Muscle of leg (tissue), 11 donors: ENCODE measurements around the gene SNAP23. TPM values are rescaled to one million over a fixed set of nuclear protein-coding genes. Genes with fewer than 3 reads are reported as not detected.
"Not testable (repeated sequence)": the region's sequence is repeated elsewhere in the genome, so short reads cannot be mapped to it uniquely, and the experiment has no call there.

Source experiments
- DNase-seq: peaks from one replicate; pipeline ENCODE4 v3.0.0; 2013
- H3K27ac ChIP-seq: one replicate; pipeline ENCODE4 v1.5.1; 2013; ENCODE audit warnings: mild to moderate bottlenecking, low read length, control low read depth
- H3K27me3 ChIP-seq: one replicate; pipeline ENCODE4 v1.6.1; 2013; ENCODE audit warnings: low read length; ENCODE audit not compliant: control insufficient read depth, insufficient read depth
- H3K36me3 ChIP-seq: one replicate; pipeline ENCODE4 v1.6.1; 2013; ENCODE audit warnings: low read length; ENCODE audit not compliant: control insufficient read depth, insufficient read depth
- H3K4me1 ChIP-seq: one replicate; pipeline ENCODE4 v1.6.1; 2013; ENCODE audit warnings: low read length; ENCODE audit not compliant: control insufficient read depth, insufficient read depth
- H3K4me3 ChIP-seq: one replicate; pipeline ENCODE4 v1.5.1; 2013; ENCODE audit warnings: low read length, control low read depth
- H3K9me3 ChIP-seq: replicated peaks from 2 replicates; pipeline ENCODE4 v1.6.1; 2013; ENCODE audit warnings: low read depth, low read length; ENCODE audit not compliant: control insufficient read depth
- WGBS: methylation state at CpG from one replicate; pipeline ENCODE4 v1.1.5; 2013; ENCODE audit warnings: missing lambda C conversion rate; ENCODE audit not compliant: insufficient coverage; 5-methylcytosine and 5-hydroxymethylcytosine counted together
- polyA plus RNA-seq, 8 donors: library from polyadenylated mRNA; unstranded; fragments of 120-200 nt; gene quantifications; one replicate each; pipeline versions ENCODE4 v1.2.1 to v1.2.3, GENCODE V29; 2013; ENCODE audit warnings: inconsistent platforms in 1 of 8, low replicate concordance in 1 of 8; ENCODE audit not compliant: insufficient read length in 8 of 8, insufficient read depth in 1 of 8
- total RNA-seq: library from RNA; stranded (reverse); fragments of 120-200 nt; gene quantifications from one replicate; pipeline ENCODE4 v1.2.4, GENCODE V29; 2013

SNAP23 gene
- total and polyA plus RNA-seq, 9 donors, result 28.1 to 68.5 (median 53.0) TPM

DNA sequence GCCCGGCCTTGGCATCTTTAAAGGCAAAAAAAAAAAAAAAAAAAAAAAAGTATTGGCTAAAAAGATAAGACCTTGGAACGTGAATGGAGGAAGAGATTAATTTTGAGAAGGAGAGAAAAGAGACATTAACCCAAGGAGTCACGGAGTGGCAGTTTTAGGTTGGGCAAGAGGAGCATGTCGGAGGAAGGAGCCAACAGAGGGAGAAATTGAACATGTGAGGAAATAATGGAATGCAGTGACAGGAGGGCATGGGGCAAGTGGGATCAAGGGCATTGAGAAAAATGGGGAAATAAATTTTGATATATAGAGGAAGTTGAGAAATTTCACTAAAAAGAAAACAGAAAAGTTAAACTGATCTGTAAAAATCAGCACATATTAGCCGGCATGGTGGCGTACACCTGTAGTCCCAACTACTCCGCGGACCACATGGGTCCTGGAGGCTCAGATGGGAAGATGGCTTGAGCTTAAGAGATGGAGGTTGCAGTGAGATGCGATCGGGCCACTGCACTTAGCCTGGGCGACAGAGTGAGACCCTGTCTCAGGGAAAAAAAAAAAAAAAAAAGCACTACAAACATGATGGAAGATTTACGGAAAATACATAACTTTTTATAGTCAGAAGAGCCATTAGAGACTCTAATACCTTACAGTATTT is 54.4 kb downstream of the SNAP23 start:
- Histone ChIP-seq H3K4me1 (peaks cover 13% of the 10 kb centered on the region), H3K27me3 (no peaks in the 10 kb centered on the region), H3K36me3 (peaks cover 10% of the 10 kb centered on the region), H3K9me3 (no peaks in the 10 kb centered on the region), H3K27ac (no peak overlapping the region), H3K4me3 (peak overlapping the region; percentile 89)
- peak; percentile 3 for DNase-seq
- 76% methylated on average over 7 of the region's 12 CpGs for WGBS

DNA sequence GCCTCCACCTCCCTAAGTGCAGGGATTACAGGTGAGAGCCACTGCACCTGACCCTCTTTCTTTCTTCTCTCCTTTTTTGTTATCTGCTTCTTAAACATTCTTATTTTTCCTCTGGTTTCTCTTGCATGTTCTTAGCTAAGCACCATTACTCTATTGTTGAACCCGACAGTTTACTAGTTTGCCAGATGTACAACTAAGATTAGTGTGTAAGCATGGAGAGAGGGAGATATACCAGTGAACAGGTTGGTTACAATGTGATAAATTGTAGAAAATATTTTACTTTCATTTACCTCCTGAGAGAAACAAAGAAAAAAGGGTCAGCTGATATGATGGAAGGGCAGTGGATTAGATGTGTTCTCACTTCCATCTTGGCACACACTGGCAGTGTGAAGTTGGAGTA is 58.1 kb downstream of the SNAP23 start:
- DNase-seq, result no peak
- peaks cover 4% of the 10 kb centered on the region for H3K36me3 ChIP-seq
- peaks cover 4% of the 10 kb centered on the region for H3K4me1 ChIP-seq
- H3K27me3 ChIP-seq, result no peaks in the 10 kb centered on the region
- no peak overlapping the region for H3K27ac ChIP-seq
- WGBS, result no CpG with 5 or more reads among the region's 1 CpG
- H3K4me3 ChIP-seq, result no peak overlapping the region
- no peaks in the 10 kb centered on the region for H3K9me3 ChIP-seq

DNA sequence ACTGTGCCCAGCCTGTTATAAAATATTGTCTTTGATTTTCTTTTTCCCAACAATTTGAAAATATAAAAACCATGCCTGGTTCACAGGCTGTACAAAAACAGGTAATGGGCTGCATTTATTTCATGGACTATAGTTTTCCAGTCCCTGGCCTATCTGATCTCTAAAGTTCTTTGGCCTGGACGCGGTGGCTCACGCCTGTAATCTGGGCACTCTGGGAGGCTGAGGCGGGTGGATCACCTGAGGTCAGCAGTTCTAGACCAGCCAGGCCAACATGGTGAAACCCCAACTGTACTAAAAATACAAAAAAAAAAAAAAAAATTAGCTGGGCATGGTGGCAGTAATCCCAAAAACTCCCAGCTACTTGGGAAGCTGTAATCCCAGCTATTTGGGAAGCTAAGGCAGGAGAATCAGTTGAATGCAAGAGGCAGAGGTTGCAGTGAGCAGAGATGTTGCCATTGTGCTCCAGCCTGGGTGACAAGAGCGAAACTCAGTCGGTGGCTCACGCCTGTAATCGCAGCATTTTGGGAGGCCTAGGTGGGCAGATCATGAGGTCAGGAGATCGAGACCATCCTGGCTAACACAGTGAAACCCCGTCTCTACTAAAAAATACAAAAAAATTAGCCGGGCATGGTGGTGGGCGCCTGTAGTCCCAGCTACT is 61.2 kb downstream of the SNAP23 start:
- DNase-seq, H3K27ac ChIP-seq, H3K9me3 ChIP-seq, H3K4me1 ChIP-seq, H3K4me3 ChIP-seq, H3K27me3 ChIP-seq: not testable (repeated sequence)
- H3K36me3 ChIP-seq, result peaks cover 12% of the 10 kb centered on the region
- WGBS, result 90% methylated on average over 3 of the region's 12 CpGs

DNA sequence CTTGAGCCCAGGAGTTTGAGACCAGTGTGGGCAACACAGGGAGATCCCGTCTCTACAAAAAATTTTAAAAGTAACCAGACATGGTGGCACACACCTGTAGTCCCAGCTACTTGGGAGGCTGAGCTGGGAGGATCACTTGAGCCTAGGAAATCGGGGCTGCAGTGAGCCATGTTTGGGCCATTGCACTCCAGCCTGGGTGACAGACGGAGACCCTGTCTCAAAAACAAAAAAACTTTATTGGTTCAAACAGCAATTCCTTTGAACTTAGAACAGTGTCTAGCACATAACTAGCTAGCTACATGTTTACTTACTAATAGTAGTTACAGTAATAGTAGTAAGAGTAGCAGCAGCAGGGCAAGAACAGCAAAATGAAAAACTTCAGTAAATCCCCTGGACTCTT is 63.3 kb downstream of the SNAP23 start:
- Histone ChIP-seq H3K27me3 (no peaks in the 10 kb centered on the region), H3K4me1 (no peaks in the 10 kb centered on the region), H3K4me3 (no peak overlapping the region), H3K36me3 (peaks cover 23% of the 10 kb centered on the region), H3K9me3 (no peaks in the 10 kb centered on the region), H3K27ac (no peak overlapping the region)
- WGBS, result 100% methylated on average over 1 of the region's 3 CpGs
- DNase-seq, result no peak

DNA sequence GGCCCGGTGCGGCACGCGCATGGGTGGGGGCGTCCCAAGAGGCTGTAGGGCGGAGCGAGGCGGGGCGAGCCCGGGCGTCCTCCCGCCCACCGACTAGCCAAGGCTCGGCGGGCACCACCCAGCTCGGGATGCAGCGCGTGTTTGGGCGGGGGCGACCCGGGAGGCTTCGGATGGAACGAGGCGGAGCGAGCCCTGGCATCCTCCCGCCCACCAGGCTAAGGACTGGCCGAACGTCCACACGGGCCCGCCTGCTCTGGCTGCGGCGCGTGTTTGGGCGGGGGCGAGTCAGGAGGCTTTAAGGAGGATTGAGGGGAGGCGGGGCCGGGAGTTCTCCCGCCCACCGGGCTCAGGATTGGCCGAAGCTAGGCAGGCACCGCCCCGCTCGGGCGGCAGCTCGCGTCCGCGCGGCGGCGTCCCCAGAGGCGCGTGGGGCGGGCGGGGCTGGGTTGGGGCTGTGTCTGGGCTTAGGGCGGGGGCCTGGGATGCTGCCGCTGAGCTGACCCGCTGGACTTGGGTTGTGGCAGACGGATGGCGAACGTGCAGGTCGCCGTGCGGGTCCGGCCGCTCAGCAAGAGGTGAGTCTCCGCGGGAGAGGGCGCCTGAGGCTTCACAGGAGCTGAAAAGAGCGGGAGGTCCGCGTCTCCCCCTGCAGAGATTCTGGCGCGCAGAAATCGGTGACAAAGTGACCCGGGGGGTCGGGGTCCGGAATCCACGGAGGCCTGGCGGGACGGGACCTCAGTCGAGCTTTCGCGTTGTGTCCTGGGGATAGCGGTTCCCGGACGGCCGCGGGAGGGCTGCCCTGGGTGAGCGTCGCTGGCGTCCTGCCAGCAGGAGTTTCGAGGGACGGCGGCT is 80.0 kb downstream of the SNAP23 start, which contains the start of gene STARD9:
Gene STARD9, plus strand, starts transcription at position 419 of the 852 bp plus-strand sequence. Its CDS starts 110 bp downstream, at position 529.
- Histone ChIP-seq H3K9me3 (no peaks in the 10 kb centered on the region), H3K27me3 (no peaks in the 10 kb centered on the region), H3K36me3 (no peaks in the 10 kb centered on the region), H3K27ac (peak within 1 kb of the TSS; percentile 93), H3K4me1 (peaks cover 20% of the 10 kb centered on the region), H3K4me3 (peak within 1 kb of the TSS; percentile 99)
- DNase-seq, result peak; percentile 99
- WGBS, result under 1% methylated on average over 83 of the region's 95 CpGs

DNA sequence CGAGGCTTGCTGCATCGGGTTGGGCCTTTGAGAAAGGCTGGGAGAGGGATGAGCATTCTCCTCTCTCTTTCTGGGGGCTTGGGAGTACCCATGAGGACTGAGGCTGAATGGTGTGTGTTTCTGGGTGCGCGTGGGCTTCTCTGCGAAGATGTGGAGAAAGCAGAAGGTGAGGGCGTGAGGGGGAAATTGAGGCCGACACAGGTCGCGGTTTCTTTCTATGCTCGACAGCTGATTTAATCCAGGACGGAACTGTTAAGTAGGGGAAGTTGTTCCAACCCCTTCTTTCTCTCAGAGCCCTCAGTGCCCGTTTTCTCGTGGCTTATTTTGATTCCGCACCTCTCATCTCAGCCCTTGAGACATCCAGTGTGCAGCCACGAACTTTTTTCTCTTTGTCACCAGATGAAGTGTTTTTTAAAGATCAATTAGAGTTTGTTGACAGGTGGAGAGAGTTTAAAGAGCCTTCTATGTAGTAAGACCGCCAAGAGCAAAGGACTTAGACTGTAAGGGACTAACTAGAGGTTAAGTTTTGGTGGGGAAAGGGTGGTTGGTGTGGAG is 80.7 kb downstream of the SNAP23 start:
- Histone ChIP-seq H3K27ac (peak overlapping the region; percentile 93), H3K4me3 (peak overlapping the region; percentile 99), H3K36me3 (no peaks in the 10 kb centered on the region), H3K4me1 (peaks cover 24% of the 10 kb centered on the region), H3K9me3 (no peaks in the 10 kb centered on the region), H3K27me3 (no peaks in the 10 kb centered on the region)
- 0% methylated on average over 1 of the region's 16 CpGs for WGBS
- DNase-seq, result no peak

DNA sequence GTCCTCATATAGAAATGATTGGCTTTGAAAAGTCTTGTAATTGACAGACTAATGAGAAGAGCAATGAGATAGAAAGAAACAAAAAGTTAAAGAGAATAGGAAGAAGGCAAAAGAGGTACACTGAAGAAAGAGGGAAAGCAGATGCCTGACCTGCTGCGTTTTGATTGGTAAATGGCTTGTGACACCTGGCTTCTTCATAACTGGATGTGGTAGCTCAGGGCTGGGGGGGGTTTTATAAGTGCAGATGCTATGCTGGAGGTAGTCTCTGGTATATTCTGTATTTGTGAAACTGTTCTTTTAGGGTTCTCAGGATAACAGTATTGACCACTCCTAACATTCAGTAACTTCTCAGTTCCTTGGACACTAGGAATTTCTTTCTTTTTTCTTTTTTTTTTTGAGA is 81.3 kb downstream of the SNAP23 start:
- Histone ChIP-seq H3K4me3 (peak overlapping the region; percentile 99), H3K27me3 (no peaks in the 10 kb centered on the region), H3K27ac (no peak overlapping the region), H3K4me1 (peaks cover 29% of the 10 kb centered on the region), H3K9me3 (no peaks in the 10 kb centered on the region), H3K36me3 (no peaks in the 10 kb centered on the region)
- 75% methylated on average over 1 of the region's 1 CpG for WGBS
- DNase-seq, result no peak

DNA sequence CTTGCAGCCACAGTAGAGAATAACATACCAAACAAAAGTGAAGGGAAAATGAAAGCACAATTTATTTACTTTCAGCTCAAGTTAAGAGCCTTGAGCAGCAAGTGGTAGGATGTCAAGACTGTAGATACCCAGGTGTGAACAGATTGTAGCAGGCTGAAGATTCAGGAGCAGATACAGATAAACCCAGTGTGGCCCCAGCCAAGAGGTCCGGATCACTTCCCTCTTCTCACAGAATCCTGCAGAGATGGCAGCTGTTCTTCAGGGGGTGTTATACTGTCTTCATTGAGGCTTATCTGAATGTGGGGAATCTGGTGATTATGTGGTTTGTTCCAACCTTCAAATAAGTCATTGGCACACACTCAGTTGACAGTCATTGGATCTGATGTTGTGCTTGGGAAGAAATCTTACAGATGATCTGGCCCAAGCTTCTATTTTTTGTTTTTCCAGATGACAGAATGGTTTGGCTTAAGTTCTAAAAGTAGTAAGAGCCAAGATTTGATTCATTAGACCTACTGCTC is 82.1 kb downstream of the SNAP23 start:
- peaks cover 35% of the 10 kb centered on the region for H3K4me1 ChIP-seq
- no CpG with 5 or more reads among the region's 1 CpG for WGBS
- H3K27ac ChIP-seq, result peak overlapping the region; percentile 45

DNA sequence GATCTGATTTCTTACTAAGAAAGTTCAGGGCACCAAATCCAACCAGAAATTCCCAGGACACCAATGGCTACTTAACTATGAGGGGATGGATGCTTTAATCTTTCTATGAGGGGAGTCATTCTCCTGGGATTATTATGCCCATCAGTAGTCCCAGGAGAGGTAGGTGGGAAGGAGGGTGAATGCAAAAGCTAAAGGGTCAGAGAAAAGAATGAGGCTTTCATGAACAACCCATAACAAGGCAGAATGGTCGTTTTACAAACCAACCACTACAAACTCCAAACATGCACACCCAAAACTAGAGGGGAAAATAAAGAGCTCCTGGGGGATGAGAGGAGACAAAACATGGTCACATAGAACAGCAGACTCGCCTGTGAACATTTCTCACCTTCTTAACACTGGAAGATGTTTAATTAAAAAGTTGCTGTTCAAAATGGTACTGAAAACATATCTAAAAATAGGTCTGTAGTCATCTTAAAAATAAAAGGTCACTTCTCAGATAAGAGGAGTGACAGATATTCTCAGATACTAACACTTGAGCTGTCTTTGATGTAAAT is 83.6 kb downstream of the SNAP23 start:
- peaks cover 48% of the 10 kb centered on the region for H3K4me1 ChIP-seq
- WGBS, result no CpG with 5 or more reads among the region's 2 CpGs

More for the DNA sequence above, 82.1 kb downstream of the SNAP23 start:
- Histone ChIP-seq H3K9me3 (no peaks in the 10 kb centered on the region), H3K36me3 (no peaks in the 10 kb centered on the region), H3K27me3 (no peaks in the 10 kb centered on the region), H3K4me3 (no peak overlapping the region)
- peak; percentile 87 for DNase-seq

More for the DNA sequence above, 83.6 kb downstream of the SNAP23 start:
- no peak overlapping the region for H3K27ac ChIP-seq
- no peaks in the 10 kb centered on the region for H3K27me3 ChIP-seq
- H3K4me3 ChIP-seq, result no peak overlapping the region
- no peaks in the 10 kb centered on the region for H3K9me3 ChIP-seq
- no peaks in the 10 kb centered on the region for H3K36me3 ChIP-seq
- no peak for DNase-seq
